Testis (tissue), 3 donors: ENCODE measurements around the gene KLF18. TPM values are rescaled to one million over a fixed set of nuclear protein-coding genes. Genes with fewer than 3 reads are reported as not detected.

Source experiments
- DNase-seq: peaks from one replicate; pipeline ENCODE4 v3.0.0-alpha.2; 2019
- H3K27ac ChIP-seq, 2 donors: fragments of 200-600 bp; sonication (generic); one replicate each; pipeline ENCODE4 v1.5.1; 2019
- H3K27me3 ChIP-seq: fragments of 200-600 bp; sonication (generic); one replicate; pipeline ENCODE4 v1.5.1; 2019
- H3K36me3 ChIP-seq: fragments of 200-600 bp; sonication (generic); one replicate; pipeline ENCODE4 v1.5.1; 2017; ENCODE audit warnings: low read depth; ENCODE audit errors: missing control alignments
- H3K4me1 ChIP-seq: fragments of 200-600 bp; sonication (generic); one replicate; pipeline ENCODE4 v1.5.1; 2019
- H3K4me3 ChIP-seq, 2 donors: fragments of 200-600 bp; sonication (generic); one replicate each; pipeline ENCODE4 v1.5.1; 2017 to 2019
- H3K9me3 ChIP-seq: fragments of 200-600 bp; sonication (generic); one replicate; pipeline ENCODE4 v1.5.1; 2017
- POLR2A ChIP-seq: fragments of 450-650 bp; IDR thresholded peaks from one replicate; pipeline ENCODE4 v1.6.1; 2017; ENCODE audit warnings: antibody characterized with exemption, mild to moderate bottlenecking, moderate library complexity
- WGBS, 2 donors: methylation state at CpG; one replicate each; pipeline ENCODE4 v1.1.5; 2018; 5-methylcytosine and 5-hydroxymethylcytosine counted together
- intact Hi-C: fragments of 100-400 bp; cut with DNase I; formaldehyde crosslinking; loops from one replicate; pipeline ENCODE4 v1.15.1; 2023; ENCODE audit warnings: low total_unique reads
- polyA plus RNA-seq: library from polyadenylated mRNA; stranded (reverse); fragments of 350-450 nt; fragmentation: Illumina TruSeq; extraction: RNeasy Lipid Tissue Mini Kit (QIAGEN cat#74804); gene quantifications from one replicate; pipeline ENCODE4 v1.2.3, GENCODE V29; 2014; ENCODE audit warnings: low read depth, low replicate concordance; ENCODE audit not compliant: insufficient read depth
- total RNA-seq, 2 donors: library from RNA; depleted of rRNA; stranded (reverse); fragments of >200 nt; gene quantifications; one replicate each; pipeline ENCODE4 v1.2.3, GENCODE V29; 2016
- TF ChIP-seq, protein P1 (sequence below), 3 experiments: fragments of 450-650 bp in 2 of 3; fragments of 200-600 bp in 1 of 3; sonication (generic) in 1 of 3; IDR thresholded peaks; one replicate each; pipeline ENCODE4 v1.5.1; 2016 to 2019; ENCODE audit warnings: antibody characterized with exemption in 3 of 3, mild to moderate bottlenecking in 2 of 3, moderate library complexity in 1 of 3

Gene KLF18
- total and polyA plus RNA-seq, 3 donors from 2014 or later, result 0.25 to 0.81 (median 0.39) TPM

DNA sequence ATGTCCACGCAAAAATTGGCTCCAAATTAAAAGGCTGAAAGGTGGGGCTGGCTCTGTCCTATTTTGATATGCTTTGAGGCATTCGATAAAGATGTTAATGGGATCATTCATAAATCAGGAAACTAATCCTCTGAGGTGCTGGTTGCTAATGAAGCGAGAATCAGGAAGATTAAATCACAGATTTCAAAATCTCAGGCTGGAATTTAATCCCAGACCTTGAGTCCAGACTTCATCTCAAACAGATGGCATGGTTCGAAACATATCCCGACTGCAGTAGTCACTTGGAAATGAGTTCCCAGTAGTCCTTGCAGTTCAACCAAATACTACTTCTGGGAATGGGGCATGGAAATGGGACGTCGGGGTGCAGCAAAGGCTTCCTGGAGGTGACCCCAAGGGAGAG, 27.3 kb downstream of the KLF18 start:
- no peaks in the 10 kb centered on the region for H3K36me3 ChIP-seq
- intact Hi-C loops, result no loop called here
- no peak for TF ChIP-seq POLR2A
- TF ChIP-seq, protein P1, sequence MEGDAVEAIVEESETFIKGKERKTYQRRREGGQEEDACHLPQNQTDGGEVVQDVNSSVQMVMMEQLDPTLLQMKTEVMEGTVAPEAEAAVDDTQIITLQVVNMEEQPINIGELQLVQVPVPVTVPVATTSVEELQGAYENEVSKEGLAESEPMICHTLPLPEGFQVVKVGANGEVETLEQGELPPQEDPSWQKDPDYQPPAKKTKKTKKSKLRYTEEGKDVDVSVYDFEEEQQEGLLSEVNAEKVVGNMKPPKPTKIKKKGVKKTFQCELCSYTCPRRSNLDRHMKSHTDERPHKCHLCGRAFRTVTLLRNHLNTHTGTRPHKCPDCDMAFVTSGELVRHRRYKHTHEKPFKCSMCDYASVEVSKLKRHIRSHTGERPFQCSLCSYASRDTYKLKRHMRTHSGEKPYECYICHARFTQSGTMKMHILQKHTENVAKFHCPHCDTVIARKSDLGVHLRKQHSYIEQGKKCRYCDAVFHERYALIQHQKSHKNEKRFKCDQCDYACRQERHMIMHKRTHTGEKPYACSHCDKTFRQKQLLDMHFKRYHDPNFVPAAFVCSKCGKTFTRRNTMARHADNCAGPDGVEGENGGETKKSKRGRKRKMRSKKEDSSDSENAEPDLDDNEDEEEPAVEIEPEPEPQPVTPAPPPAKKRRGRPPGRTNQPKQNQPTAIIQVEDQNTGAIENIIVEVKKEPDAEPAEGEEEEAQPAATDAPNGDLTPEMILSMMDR (IDR thresholded peaks at IDR 0.05), result no peak
- H3K9me3 ChIP-seq, result no peaks in the 10 kb centered on the region
- no peak for DNase-seq
- H3K4me3 ChIP-seq, result no peak overlapping the region
- WGBS, 2 donors, result 76 to 83% methylated on average over 7 of the region's 7 CpGs
- H3K27ac ChIP-seq, result no peak overlapping the region
- no peaks in the 10 kb centered on the region for H3K4me1 ChIP-seq
- H3K27me3 ChIP-seq, result no peaks in the 10 kb centered on the region

DNA sequence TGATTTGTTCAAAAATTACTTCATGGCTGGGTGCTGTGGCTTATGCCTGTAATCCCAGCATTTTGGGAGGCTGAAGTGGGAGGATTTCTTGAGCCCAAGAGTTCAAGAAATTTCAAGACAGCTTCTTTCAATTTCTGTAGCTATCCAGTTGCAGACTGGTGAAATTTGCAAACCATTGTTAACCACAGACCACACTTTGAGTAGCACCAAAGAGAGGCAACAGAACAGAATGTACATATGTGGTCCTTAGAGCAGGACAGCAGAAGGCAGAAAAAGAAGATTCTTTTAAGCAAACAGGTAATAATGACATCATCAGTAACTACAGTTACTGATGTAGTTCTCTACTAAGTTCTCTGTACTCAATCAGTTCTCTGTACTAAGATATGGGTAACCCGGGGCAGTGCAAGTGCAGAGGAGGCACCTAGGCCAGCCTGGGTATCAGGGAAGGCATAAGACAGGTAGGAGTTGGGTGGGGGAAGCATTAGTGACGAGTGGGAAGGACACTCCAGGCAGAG, 28.3 kb downstream of the KLF18 start:
- intact Hi-C loops, result no loop called here
- no peaks in the 10 kb centered on the region for H3K4me1 ChIP-seq
- WGBS, 2 donors, result 87 to 92% methylated on average over 2 of the region's 2 CpGs
- H3K9me3 ChIP-seq, result no peaks in the 10 kb centered on the region
- no peak for DNase-seq
- TF ChIP-seq, protein P1 (IDR thresholded peaks at IDR 0.05), result no peak
- no peak for TF ChIP-seq POLR2A
- H3K27me3 ChIP-seq, result no peaks in the 10 kb centered on the region
- H3K4me3 ChIP-seq, result no peak overlapping the region
- no peaks in the 10 kb centered on the region for H3K36me3 ChIP-seq
- no peak overlapping the region for H3K27ac ChIP-seq

DNA sequence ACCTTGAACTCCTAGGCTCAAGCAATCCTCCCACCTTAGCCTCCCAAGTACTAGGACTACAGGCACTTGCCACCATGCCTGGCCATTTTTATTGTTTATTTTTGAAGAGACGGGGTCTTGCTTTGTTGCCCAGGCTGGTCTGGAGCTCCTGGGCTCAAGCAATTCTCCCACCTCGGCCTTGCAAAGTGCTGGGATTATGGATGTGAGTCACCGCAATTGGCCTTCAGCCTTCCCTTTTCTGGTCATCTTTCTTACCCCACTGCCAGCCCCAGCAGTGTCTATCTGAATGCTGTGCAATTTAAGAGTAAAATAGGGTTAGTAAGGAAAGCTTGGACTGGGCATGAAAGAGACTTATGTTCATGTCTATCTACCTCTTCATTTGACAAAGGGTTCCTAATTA, 28.9 kb downstream of the KLF18 start:
- H3K27ac ChIP-seq, result no peak overlapping the region
- 84 to 88% methylated on average over 3 of the region's 3 CpGs for WGBS, 2 donors
- no peaks in the 10 kb centered on the region for H3K27me3 ChIP-seq
- no peaks in the 10 kb centered on the region for H3K36me3 ChIP-seq
- DNase-seq, result no peak
- no peaks in the 10 kb centered on the region for H3K4me1 ChIP-seq
- H3K9me3 ChIP-seq, result no peaks in the 10 kb centered on the region
- intact Hi-C loops, result no loop called here
- TF ChIP-seq POLR2A, result no peak
- TF ChIP-seq, protein P1 (IDR thresholded peaks at IDR 0.05), result no peak
- H3K4me3 ChIP-seq, result no peak overlapping the region

DNA sequence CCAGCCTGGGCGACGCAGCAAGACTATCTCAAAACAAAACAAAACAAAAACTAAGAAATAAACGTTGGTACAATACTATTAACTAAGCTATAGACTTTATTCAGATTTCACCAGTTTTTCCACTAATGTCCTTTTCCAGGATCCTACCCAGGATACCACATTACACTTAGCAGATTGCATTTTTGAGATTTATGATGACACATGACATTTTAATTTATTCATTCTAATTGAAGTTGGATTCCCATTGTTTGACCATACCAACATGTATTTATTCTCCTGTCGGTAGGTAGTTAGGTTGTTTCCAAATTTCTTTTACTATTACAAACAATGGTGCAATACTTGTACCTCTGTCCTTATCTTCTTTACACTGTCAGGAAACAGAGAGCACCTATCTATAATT, 29.6 kb downstream of the KLF18 start:
- H3K4me3 ChIP-seq, result no peak overlapping the region
- intact Hi-C loops, result no loop called here
- TF ChIP-seq POLR2A, result no peak
- TF ChIP-seq, protein P1 (IDR thresholded peaks at IDR 0.05), result no peak
- WGBS, 2 donors, result 81% methylated on average over 4 of the region's 4 CpGs
- H3K27ac ChIP-seq, result no peak overlapping the region
- no peaks in the 10 kb centered on the region for H3K27me3 ChIP-seq
- no peaks in the 10 kb centered on the region for H3K36me3 ChIP-seq
- no peaks in the 10 kb centered on the region for H3K9me3 ChIP-seq
- DNase-seq, result no peak
- no peaks in the 10 kb centered on the region for H3K4me1 ChIP-seq

DNA sequence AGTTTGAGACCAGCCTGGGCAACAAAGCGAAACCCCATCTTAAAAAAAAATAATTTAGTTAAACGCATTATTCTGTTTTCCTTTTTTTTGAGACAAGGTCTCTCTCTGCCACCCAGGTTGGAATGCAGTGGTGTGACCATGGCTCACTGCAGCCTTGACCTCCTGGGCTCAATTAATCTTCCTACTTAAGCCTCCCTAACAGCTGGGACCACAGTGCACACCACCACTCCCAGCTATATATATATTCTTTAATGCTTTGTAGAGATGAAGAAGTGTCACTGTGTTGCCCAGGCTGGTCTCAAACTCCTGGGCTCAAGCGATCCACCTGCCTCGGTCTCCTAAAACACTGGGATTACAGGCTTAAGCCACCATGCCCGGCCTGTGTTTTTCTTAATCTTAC, 30.5 kb downstream of the KLF18 start:
- Histone ChIP-seq H3K27ac (no peak overlapping the region), H3K4me1 (no peaks in the 10 kb centered on the region), H3K27me3 (no peaks in the 10 kb centered on the region), H3K4me3 (no peak overlapping the region), H3K9me3 (no peaks in the 10 kb centered on the region), H3K36me3 (no peaks in the 10 kb centered on the region)
- intact Hi-C loops, result no loop called here
- DNase-seq, result no peak
- 85 to 93% methylated on average over 5 of the region's 5 CpGs for WGBS, 2 donors
- TF ChIP-seq, protein P1 (IDR thresholded peaks at IDR 0.05), result no peak
- TF ChIP-seq POLR2A, result no peak
